A549 treated with ZK216348 at 1 μM for 4 hours (cell line): Measurements from ENCODE around the gene PAGE5. TPM values are rescaled to one million over a fixed set of nuclear protein-coding genes. Genes with fewer than 3 reads are reported as not detected.

ENCODE experiments used
- total RNA-seq: library from RNA; stranded (reverse); fragments of 200-300 nt; extraction: Qiagen RNA extraction; gene quantifications from 5 replicates; pipeline ENCODE4 v1.2.3, GENCODE V29; 2022; ENCODE audit warnings: low read depth

PAGE5 gene
- not detected in 5 replicates for total RNA-seq

DNA sequence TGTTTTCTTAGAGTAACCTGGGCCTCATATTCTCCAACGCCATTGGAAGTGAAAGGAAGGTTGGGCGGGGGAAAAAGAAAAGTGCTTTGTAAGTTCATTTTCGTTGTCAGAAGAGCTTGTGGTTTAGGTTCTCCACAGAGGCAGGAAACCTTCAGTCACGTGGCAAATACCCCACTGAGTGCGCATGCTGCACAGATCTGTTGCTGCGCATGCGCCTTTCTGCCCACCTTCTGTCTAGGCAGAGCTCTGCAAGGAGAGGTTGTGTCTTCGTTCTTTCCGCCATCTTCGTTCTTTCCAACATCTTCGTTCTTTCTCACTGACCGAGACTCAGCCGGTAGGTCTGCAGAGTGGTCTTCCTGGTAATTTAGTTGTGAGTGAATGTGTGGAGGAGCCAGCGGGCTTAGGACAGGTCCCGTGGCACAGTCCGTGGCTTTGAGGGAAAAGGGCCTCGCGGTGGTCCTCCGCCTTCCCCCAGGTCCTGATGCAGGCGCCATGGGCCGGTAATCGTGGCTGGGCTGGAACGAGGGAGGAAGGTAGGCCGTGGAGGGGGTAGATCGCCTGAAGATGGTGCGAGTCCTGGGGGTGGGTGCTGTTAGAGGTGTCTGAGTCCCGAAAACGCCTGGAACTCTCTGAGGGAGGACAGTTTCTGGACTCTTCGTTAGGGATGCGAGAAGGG, at the start of gene PAGE5:
PAGE5 (plus strand) TSS at position 228 of the 676 bp plus-strand sequence. CDS start 1,037 bp downstream, outside the sequence.

DNA sequence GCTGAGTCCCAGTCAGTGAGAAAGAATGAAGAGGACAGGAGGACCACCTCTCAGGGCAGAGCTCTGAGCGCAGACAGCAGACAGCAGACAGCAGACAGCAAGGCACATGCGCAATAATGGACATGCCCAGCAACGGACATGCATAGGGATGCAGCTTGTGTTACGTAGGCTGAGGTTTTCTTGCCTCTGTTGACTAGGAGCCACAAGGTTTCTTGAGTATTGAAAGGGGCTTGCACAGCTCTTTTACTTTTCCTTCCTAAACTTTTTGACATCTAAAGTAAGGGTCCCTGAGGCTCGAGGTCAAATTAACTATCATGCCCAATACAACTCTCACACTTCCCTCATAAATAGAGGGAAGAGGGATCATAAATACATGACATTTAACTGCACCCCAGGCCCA, 44.7 kb downstream of the PAGE5 start, which contains the start of gene PAGE3:
PAGE3 (minus strand) TSS at position 101 of the 400 bp plus-strand sequence. CDS start 1,013 bp downstream, outside the sequence.

Other genes starting within 250 kb of the PAGE5 start
- gene PFKFB1, start 226.2 kb upstream of the PAGE5 start, total RNA-seq: 0.11 to 0.20 TPM (median 0.19 TPM) in 3 of 5 replicates, not detected in the others
- 22.0 to 33.9 TPM (median 29.9 TPM) in 5 replicates for gene APEX2, start 220.0 kb upstream of the PAGE5 start, total RNA-seq
- not detected in 5 replicates for gene ALAS2, start 189.4 kb upstream of the PAGE5 start, total RNA-seq
- not detected in 5 replicates for gene PAGE2B, start 145.3 kb upstream of the PAGE5 start, total RNA-seq
- gene PAGE2, start 131.3 kb upstream of the PAGE5 start, total RNA-seq: not detected in 5 replicates
- not detected in 5 replicates for gene PAGE3, start 44.6 kb downstream of the PAGE5 start, total RNA-seq
- 5.9 to 7.2 TPM (median 6.7 TPM) in 5 replicates for gene MAGEH1, start 231.8 kb downstream of the PAGE5 start, total RNA-seq